ENCODE results near the gene SGCA.

DNA sequence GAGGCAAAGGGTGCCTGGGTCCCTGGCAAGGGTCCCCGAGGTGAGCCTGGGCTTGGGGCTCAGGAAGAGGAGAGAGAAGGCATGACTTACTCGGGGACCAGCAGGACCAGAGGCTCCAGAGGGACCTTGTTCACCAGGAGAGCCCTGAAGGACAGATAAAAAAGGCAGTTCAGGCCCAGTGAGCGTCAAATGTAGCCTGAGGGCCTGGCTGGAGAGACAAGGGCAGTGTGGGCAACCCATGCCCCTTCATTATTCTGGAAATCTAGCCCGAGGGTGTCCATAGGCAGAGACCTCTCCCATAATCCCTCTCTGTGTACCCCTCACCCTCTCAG is 21.6 kb downstream of the SGCA start:
- TF ChIP-seq CTCF (IDR thresholded peaks at IDR 0.05; ENCODE audit: low read depth, low read length, missing input control) = no peak
- TF ChIP-seq YY1 (IDR thresholded peaks at IDR 0.05) = no peak
- TF ChIP-seq TAF1 (conservative IDR thresholded peaks at IDR 0.05) = no peak
- TF ChIP-seq REST (IDR thresholded peaks at IDR 0.05) = no peak
- no peak for TF ChIP-seq MAX (IDR thresholded peaks at IDR 0.05)

Measured in liver (tissue), 3 donors.